Left ventricle myocardium inferior (tissue), 1 donor: Measurements from ENCODE around the gene SYT17. TPM values are rescaled to one million over a fixed set of nuclear protein-coding genes. Genes with fewer than 3 reads are reported as not detected.
A peak's percentile ranks its signal among the peaks of the same experiment; 100 is the strongest.

Source experiments
- DNase-seq: peaks from one replicate; pipeline ENCODE4 v3.0.0-alpha.2; 2020
- H3K27ac ChIP-seq: fragments of 200-600 bp; replicated peaks from 2 replicates; pipeline ENCODE4 v1.8.0; 2021
- H3K27me3 ChIP-seq: fragments of 200-600 bp; 2 replicates; pipeline ENCODE4 v1.8.0; 2021; ENCODE audit warnings: low read depth
- H3K36me3 ChIP-seq: fragments of 200-600 bp; 2 replicates; pipeline ENCODE4 v1.8.0; 2021
- H3K4me1 ChIP-seq: fragments of 200-600 bp; 2 replicates; pipeline ENCODE4 v1.8.0; 2021
- H3K4me3 ChIP-seq: fragments of 200-600 bp; 2 replicates; pipeline ENCODE4 v1.8.0; 2021; ENCODE audit warnings: mild to moderate bottlenecking, moderate library complexity
- H3K9me3 ChIP-seq: fragments of 200-600 bp; replicated peaks from 2 replicates; pipeline ENCODE4 v1.8.0; 2021
- intact Hi-C: fragments of 100-400 bp; cut with micrococcal nuclease; formaldehyde crosslinking; loops from one replicate; pipeline ENCODE4 v1.11.0; 2022
- total RNA-seq: library from RNA; stranded (reverse); fragmentation: NEBNext Ultra II Directional; extraction: Animal tissue kit (Norgen Biotek cat#: 25700); gene quantifications from one replicate; pipeline ENCODE4 v1.2.1, GENCODE V29; 2021
- TF ChIP-seq, protein P1 (sequence below): fragments of 200-600 bp; IDR thresholded peaks from 2 replicates; pipeline ENCODE4 v1.8.0; 2021; ENCODE audit warnings: antibody characterized with exemption, mild to moderate bottlenecking, borderline replicate concordance
- donor health status: DM: no; HTN: yes; CAD: no; lungs with severe emphysema.

SYT17 gene
- total RNA-seq, 1 donor from 2014 or later, result 0.49 TPM

GRCh38 chr16:19127205-19127604, 40.8 kb upstream of the SYT17 start:
- TF ChIP-seq, protein P1, sequence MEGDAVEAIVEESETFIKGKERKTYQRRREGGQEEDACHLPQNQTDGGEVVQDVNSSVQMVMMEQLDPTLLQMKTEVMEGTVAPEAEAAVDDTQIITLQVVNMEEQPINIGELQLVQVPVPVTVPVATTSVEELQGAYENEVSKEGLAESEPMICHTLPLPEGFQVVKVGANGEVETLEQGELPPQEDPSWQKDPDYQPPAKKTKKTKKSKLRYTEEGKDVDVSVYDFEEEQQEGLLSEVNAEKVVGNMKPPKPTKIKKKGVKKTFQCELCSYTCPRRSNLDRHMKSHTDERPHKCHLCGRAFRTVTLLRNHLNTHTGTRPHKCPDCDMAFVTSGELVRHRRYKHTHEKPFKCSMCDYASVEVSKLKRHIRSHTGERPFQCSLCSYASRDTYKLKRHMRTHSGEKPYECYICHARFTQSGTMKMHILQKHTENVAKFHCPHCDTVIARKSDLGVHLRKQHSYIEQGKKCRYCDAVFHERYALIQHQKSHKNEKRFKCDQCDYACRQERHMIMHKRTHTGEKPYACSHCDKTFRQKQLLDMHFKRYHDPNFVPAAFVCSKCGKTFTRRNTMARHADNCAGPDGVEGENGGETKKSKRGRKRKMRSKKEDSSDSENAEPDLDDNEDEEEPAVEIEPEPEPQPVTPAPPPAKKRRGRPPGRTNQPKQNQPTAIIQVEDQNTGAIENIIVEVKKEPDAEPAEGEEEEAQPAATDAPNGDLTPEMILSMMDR, result no peak
- DNase-seq, result no peak
- intact Hi-C loops, result no loop called here
- no peaks in the 10 kb centered on the region for H3K27me3 ChIP-seq
- H3K27ac ChIP-seq, result no peak overlapping the region
- no peaks in the 10 kb centered on the region for H3K36me3 ChIP-seq
- H3K9me3 ChIP-seq, result peaks cover 8% of the 10 kb centered on the region
- no peak overlapping the region for H3K4me3 ChIP-seq
- peaks cover 46% of the 10 kb centered on the region for H3K4me1 ChIP-seq

- peaks cover 8% of the 10 kb centered on the region for H3K9me3 ChIP-seq
- no peak overlapping the region for H3K27ac ChIP-seq
- intact Hi-C loops, result no loop called here
- H3K36me3 ChIP-seq, result no peaks in the 10 kb centered on the region
- peaks cover 51% of the 10 kb centered on the region for H3K4me1 ChIP-seq
- TF ChIP-seq, protein P1, result no peak
- no peaks in the 10 kb centered on the region for H3K27me3 ChIP-seq
- H3K4me3 ChIP-seq, result no peak overlapping the region
- no peak for DNase-seq
Measured at GRCh38 chr16:19127674-19128131, 40.3 kb upstream of the SYT17 start.

GRCh38 chr16:19128454-19129200, 39.4 kb upstream of the SYT17 start:
- H3K36me3 ChIP-seq, result no peaks in the 10 kb centered on the region
- H3K4me3 ChIP-seq, result no peak overlapping the region
- peaks cover 8% of the 10 kb centered on the region for H3K9me3 ChIP-seq
- H3K27me3 ChIP-seq, result no peaks in the 10 kb centered on the region
- H3K27ac ChIP-seq, result no peak overlapping the region
- peaks cover 53% of the 10 kb centered on the region for H3K4me1 ChIP-seq
- intact Hi-C loops, result no loop called here
- DNase-seq, result no peak
- TF ChIP-seq, protein P1, result no peak

GRCh38 chr16:19130385-19130784, 37.7 kb upstream of the SYT17 start:
- no peak for DNase-seq
- TF ChIP-seq, protein P1, result no peak
- peak overlapping the region; percentile 18 for H3K4me3 ChIP-seq

DNA sequence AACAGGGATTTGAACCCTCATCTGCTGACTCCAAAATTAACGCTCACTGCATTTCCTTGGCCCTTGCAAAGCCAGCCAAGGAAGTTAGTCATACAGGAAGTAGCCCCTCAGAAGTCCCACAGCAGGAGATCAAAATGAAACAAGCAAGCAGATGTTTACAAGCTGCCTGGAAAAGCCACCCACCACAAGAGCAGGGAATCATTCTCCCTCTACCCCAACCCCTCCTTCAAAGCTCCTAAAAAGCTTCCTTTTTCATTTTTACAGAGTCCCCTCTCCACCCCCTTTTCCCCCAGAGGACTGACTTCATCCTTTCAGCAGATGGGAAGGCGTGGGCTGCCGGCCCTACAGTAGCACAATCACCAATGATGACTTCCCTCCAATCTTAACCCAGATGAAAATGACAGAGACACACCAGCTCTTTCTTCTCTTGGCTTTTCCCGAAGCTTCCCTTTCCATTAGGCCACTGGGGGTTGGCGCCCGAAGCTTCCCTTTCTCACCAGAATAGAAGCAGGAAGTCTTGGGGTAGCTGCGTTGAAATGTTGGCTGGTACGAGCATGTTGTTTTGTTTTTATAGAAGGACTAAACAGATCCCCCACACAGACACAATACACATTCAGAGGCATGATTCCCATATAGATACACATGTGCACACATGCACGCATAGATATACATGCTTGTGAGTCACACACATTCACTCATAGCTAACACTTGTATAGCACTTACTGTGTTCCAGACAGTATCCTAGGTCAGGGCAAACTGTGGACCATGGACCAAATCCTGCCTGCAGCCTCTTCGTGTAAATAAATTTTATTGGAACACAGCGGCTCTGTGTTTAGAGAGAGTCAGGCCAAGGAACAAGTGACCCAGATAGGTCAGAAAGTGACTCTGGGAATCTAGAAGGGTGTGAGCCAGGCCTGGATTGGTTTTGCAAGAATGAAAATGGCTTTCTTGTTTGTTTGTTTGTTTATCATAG, 36.9 kb upstream of the SYT17 start:
- intact Hi-C loops, result no loop called here
- Histone ChIP-seq H3K27ac (peak overlapping the region; percentile 85), H3K27me3 (no peaks in the 10 kb centered on the region), H3K9me3 (peaks cover 4% of the 10 kb centered on the region), H3K4me1 (peaks cover 61% of the 10 kb centered on the region), H3K4me3 (peak overlapping the region; percentile 18), H3K36me3 (no peaks in the 10 kb centered on the region)
- peak; percentile 54 for DNase-seq
- TF ChIP-seq, protein P1, result no peak

More at GRCh38 chr16:19130385-19130784, 37.7 kb upstream of the SYT17 start:
- Histone ChIP-seq H3K27me3 (no peaks in the 10 kb centered on the region), H3K27ac (peak overlapping the region; percentile 85), H3K36me3 (no peaks in the 10 kb centered on the region), H3K4me1 (peaks cover 53% of the 10 kb centered on the region), H3K9me3 (peaks cover 8% of the 10 kb centered on the region)
- intact Hi-C loops, result no loop called here
